ENCODE measurements around the gene DPP10.
"Not testable (repeated sequence)": the region's sequence is repeated elsewhere in the genome, so short reads cannot be mapped to it uniquely, and the experiment has no call there.

Gene DPP10

GRCh38 chr2:114843963-114844362 is 401.5 kb downstream of the DPP10 start:
- no peak for DNase-seq

- DNase-seq = no peak
These were observed 414.8 kb downstream of the DPP10 start for GRCh38 chr2:114857196-114857595.

DNA sequence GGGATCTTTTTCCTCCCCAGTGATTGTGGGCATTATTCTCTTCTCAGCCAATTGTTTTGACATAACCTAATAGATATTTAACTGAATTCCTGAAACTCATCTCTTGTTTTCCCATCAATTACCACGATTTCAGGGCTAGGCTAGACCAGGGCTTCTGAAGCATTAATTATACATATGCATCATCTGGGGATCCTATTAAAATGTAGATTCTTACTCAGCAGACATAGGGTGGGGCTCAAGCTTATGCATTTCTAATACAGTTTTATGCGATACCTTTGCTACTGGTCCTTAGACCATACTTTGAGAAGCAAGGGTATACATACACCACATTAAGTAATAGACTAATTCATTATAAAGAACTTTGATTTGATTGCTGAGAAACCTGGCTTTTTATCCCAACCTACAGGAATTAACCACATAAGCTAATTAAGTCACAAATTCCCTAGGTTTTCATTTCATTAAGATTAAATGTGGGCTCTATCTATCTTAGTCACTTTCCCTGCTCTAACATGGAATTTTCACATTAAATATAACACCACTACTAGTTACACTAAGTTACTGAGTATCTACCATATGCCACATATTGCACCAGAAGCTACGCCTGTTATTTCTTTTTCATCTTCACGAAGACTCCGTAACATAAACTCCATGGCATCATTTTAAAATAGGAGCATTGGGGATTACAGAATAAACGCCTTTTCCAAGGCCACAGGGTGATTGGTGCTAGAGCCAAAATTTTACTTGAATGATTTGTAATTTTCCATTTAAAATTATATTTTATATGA is 417.5 kb downstream of the DPP10 start:
- DNase-seq = no peak

DNA sequence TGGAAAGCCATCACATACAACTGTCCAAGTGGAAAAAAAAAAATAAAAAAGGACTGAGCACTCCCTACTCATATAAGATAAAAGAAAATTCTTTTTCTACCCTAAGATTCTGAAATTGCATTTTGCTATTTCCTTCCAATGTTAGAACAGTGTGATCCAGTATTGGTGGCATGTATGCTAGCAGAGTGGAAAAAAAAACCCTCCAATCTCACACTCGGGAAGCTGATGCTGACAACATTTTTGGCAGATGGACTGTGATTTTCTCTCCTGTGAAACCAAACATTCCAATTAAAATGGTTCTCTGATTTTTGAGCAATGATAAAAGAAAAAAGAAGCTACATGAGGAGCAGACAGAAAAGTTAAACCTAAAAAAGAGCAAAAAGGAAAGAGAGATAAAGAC is 419.8 kb downstream of the DPP10 start:
- no peak for DNase-seq

- DNase-seq = no peak
These were observed 422.5 kb downstream of the DPP10 start for GRCh38 chr2:114864901-114865300.

DNA sequence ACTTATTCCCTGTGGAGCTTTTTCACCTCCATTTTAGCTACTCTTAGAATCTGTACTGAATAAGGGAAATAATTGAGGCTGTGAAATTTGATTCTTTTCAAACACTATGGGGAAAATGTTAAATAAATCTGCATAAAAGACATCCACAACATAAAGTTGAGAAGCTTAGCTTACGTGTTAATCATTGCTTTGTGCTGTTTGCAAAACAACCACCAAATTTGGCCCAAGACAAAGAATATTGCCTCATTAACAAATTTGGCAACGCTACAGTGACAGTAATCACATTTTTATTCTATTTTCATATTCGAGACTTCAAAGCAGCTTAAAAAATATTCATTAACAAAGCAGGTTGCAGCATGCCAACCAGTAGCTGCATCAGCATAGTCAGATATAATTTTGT is 437.6 kb downstream of the DPP10 start:
- DNase-seq = no peak

- DNase-seq = no peak
These were observed 477.5 kb downstream of the DPP10 start for GRCh38 chr2:114919985-114920384.

GRCh38 chr2:114922076-114922475 is 479.6 kb downstream of the DPP10 start:
- DNase-seq = no peak

DNA sequence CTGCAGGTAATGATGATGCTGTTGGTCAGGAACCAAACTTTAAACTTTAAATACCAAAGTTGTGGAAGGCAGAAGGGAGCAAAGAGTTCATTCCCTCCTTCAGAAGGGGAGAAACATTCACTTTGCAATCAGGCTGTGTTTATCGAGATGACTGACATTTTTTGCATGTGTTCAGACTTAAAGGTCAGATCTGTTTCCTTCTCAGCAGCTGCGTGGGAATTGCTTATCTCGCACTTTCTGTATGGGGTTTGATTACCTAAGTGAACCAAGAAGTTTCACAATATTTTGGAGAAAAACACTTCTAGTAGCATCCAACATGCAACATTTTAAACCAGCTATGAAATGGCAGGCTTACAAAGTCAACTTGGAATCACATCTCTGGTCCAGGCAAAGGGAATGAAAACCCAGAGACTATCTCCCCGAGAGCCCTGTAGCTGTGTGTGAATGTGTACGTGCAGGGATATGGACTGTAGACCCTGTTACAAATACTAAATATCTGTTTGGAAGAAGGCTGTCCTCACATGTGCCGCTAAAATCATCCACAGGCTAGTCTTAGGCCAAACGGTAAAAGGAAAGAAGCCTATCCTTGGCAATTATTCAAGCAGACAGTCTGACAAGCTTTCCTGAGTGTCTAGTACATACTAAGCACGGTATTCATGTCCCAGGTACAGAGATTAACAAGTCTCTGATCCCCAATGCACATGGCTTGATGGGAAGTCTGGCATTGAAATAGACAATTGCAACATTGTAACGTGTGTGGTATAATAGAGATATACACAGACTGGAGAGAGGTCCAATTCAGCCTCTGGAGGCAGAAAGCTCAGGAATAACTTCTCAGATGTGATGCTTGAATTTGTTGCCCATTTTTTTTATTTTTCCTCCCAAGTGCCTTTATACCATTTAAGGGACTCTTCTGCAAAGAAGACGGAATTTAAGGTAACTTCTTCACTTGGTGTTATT is 483.1 kb downstream of the DPP10 start:
- DNase-seq = no peak

- DNase-seq = no peak
These were observed 483.9 kb downstream of the DPP10 start for GRCh38 chr2:114926303-114926702.

DNA sequence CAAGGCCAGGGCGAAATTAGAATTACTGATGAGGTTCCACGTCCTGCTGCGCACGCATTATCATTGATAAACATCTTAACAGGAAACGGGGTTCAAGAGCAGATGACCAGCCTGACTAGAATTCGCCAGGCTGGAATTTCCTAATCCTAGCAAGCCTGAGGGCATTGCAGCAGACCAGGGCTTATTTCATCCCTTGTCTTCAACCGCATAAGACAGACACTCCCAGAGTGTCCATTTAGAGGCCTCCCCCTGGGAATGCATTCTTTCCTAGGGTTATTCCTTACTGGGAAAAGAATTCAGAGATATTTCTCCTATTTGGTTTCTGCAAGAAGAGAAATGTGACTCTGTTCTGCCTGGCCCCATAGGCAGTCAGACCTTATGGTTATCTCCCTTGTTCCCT is 486.8 kb downstream of the DPP10 start:
- DNase-seq = no peak

DNA sequence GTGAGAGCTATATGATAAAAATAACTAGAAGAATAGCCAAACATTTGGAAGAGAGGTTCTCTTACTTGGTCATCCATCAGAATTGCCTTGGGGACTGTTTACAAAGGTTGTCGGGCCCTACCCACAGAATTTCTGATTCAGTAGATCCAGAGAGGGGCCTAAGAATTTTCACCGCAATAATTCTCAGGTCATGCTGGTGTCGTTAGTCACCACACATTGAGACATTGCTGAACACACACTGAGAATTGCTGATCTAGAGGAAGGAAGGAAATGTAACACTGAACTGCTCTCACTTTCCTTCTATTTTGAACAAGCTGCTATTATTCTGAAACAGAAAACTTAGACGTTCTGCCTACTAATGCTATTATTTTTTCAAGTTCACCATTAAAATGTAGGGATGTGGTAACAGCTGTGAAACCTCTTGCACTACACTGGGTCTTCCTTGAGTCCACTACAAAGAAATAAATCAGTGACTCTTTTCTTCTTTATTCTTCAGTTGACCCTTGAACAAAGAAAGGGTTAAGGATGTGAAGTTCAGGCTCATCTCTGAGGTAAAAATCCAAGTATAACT is 491.3 kb downstream of the DPP10 start:
- no peak for DNase-seq

DNA sequence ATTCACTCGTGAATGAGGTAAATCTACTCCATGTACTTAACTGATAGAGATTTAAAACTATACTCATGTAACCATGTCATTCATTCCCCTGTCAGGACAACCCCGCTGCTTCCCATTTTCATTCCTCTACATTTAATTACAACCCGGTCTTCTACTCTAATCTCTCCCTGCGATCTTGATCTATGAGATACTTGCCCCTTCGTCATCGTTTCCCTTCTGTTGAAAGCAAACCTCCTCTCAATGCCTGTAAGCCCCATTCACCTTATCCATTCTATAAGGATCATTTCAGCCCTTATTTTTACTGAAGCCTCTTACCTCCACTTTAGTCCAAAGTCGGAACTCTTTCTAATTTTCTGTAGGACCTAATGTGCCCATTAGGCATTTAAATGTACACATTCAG is 492.6 kb downstream of the DPP10 start:
- no peak for DNase-seq

- no peak for DNase-seq
These were observed 495.0 kb downstream of the DPP10 start for GRCh38 chr2:114937366-114937930.

DNA sequence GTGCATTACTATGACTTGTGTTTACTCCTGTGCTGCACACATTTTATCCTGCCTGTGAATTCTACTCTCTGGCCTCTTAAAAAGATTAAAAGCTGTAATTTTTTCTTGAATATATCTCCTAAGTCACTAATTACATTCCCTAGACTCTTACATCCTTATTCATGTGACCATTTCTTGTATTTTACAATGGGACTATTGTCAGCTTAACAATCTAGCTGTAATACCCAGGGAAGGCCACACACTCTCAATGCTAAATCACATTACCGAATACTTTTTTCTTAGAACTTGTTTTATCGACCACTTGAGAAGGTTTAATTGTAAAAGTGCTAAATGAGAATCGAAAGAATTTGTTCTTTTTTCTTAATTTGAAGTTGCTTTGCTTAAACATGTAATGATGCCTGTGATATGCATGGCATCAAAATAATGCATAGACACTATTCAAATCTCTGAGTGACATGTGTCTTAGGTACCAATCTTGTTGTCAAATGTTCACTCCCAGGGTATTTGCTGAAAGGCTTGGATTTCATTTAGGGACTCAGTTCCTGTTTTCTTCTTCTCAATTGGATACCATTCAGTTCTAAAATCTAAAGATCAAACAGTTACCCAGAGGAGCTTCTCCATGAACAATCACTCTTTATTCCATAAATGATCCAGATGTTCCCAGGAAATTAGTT is 498.5 kb downstream of the DPP10 start:
- no peak for DNase-seq

- DNase-seq = no peak
These were observed 506.9 kb downstream of the DPP10 start for GRCh38 chr2:114949228-114949804.

GRCh38 chr2:114960389-114960788 is 517.9 kb downstream of the DPP10 start:
- DNase-seq = no peak

GRCh38 chr2:114962532-114962931 is 520.1 kb downstream of the DPP10 start:
- no peak for DNase-seq

- DNase-seq = no peak
These were observed 526.4 kb downstream of the DPP10 start for GRCh38 chr2:114968748-114969400.

- not testable (repeated sequence) for DNase-seq
These were observed 561.9 kb downstream of the DPP10 start for GRCh38 chr2:115004321-115004720.

GRCh38 chr2:115011721-115012120 is 569.3 kb downstream of the DPP10 start:
- no peak for DNase-seq

GRCh38 chr2:115022013-115022412 is 579.6 kb downstream of the DPP10 start:
- DNase-seq = not testable (repeated sequence)

Data from activated CD4-positive, alpha-beta T cell treated with anti-CD3 and anti-CD28 coated beads, Interleukin-2, amount 50 U/mL, for 1 hour (primary cell).